ENCODE measurements around the gene ZNF580. TPM values are rescaled to one million over a fixed set of nuclear protein-coding genes. Genes with fewer than 3 reads are reported as not detected.

Gene ZNF580
- total and polyA plus RNA-seq, 8 donors: 12.7 to 40.5 (median 18.7) TPM

DNA sequence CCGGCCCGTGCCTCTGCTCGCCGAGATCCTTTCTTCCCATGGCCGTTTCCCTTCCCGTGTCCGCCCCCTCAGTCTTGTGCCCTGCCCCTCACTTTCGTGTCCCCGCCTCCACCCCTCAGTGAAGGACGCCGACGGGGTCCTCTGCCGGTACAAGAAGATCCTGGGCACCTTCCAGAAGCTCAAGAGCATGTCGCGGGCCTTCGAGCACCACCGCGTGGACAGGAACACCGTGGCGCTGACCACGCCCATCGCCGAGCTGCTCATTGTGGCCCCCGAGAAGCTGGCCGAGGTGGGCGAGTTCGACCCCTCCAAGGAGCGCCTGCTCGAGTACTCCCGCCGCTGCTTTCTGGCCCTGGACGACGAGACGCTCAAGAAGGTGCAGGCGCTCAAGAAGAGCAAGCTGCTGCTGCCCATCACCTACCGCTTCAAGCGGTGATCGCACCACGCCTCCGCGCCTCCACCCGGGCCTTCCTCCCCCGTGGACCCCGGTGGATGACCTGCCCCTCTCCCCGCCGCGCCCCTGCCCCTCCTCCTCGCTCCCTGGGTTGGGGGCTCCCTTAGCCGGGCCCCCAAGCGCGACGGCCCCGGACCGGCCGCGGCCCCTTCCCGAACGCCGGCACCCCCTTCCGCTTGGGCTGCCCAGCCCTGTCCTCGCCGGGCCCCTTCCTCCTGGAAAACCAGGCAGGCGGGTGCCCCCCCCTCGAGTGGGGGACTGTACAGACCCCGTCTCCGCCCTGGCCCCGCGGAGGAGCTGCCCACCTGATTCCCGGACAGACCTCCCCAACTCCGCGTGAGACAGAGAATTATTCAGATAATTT, 11.7 kb downstream of the ZNF580 start:
- DNase-seq (peak in 4 of 6 donors; percentile 56 to 85 (median 68)), FAIRE-seq (no peak), ATAC-seq (no peak)
- 85% methylated on average over 65 to 71 of the region's 71 CpGs for WGBS, 2 donors
- no peak for TF ChIP-seq CTCF (IDR thresholded peaks at IDR 0.05)
- Histone ChIP-seq H3K9me3 (no peaks in the 10 kb centered on the region), H3K4me1 (peaks cover 14 to 23% (median 17%) of the 10 kb centered on the region in 3 donors), H3K27me3 (no peaks in the 10 kb centered on the region), H3K4me3 (no peak overlapping the region), H3K27ac (no peak overlapping the region), H3K36me3 (no peaks in the 10 kb centered on the region)
- intact Hi-C loops (cut with DNase I): no loop called here

DNA sequence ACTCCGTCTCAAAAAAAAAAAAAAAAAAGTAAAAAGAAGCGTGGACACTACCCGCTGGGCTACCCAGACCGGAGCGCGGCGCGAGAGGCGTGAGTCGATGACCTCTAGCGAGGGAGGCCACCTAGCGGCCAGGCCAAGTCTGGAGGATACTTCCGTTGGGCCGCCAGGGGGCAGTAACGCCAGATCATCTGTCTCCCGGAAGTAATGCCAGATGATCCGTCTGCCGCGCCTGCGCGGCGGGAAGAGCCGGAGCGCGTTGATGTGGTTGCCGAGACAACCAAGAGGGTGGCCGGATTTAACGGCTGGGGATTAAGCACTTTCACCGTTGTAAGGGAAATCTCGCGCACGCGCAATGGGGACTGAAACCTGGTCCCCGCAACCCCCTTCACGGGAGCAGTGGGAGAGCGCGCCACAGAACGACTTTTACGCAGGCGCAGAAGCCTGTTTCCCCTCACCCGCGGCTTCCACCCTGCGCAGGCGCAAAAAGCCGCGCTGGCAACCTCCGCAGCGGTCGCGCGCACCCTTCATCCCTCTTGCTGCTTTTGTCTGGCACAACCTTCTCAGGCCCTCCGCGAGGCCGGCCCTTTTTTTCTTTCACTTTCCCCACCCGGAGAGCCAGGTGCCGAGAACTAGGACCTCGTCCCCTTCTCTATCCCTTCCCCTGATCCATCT, 13.0 kb downstream of the ZNF580 start:
- intact Hi-C loops (cut with DNase I): no loop called here
- peak overlapping the region; percentile 66 to 100 (median 97) for H3K4me3 ChIP-seq
- H3K4me1 ChIP-seq: peaks cover 18 to 25% (median 24%) of the 10 kb centered on the region in 3 donors
- peak; percentile 95 to 100 (median 98) for DNase-seq
- TF ChIP-seq CTCF (IDR thresholded peaks at IDR 0.05): peak; percentile 98 to 100 (median 98)
- no peaks in the 10 kb centered on the region for H3K9me3 ChIP-seq
- FAIRE-seq: peak; percentile 84
- 0% methylated on average over 49 to 57 of the region's 57 CpGs for WGBS, 2 donors
- H3K27ac ChIP-seq: peak overlapping the region; percentile 98 to 99 (median 98)
- H3K27me3 ChIP-seq: no peaks in the 10 kb centered on the region
- ATAC-seq: peak; percentile 58 to 77 (median 71)
- H3K36me3 ChIP-seq: no peaks in the 10 kb centered on the region

DNA sequence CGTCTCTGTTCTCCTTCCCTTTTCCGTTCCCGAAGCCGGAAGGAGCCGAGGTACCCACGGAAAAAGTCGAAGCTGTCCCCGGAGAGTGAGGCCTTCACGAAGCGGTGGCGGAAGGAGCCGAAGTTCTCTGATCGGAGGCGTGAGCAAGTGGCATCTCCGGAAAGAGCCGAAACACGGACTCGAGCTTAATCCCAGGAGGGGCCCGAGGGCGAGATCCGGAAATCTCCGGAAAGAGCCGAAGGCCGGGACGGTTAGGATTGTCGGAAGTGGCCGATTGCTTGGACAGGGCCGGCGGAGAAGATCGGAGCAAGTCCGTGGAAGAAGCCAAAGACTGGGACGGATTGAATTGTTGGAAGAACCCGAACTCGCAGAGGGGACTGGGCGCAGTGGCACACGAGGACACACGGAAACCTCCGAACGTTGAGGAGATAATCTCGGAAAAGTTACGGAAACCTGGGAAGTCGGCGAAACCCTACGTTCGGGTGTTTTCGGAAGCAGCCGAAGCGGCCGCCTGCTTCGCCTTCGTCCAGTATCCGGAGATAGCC, 13.6 kb downstream of the ZNF580 start:
- 0 to 1% methylated on average over 52 of the region's 52 CpGs for WGBS, 2 donors
- FAIRE-seq: peak; percentile 97

More for the DNA sequence above, 13.6 kb downstream of the ZNF580 start:
- DNase-seq (peak; percentile 96 to 100 (median 99)), ATAC-seq (peak; percentile 76 to 89 (median 82))
- H3K27ac ChIP-seq: peak overlapping the region; percentile 98 to 99 (median 98)
- no peak for TF ChIP-seq CTCF (IDR thresholded peaks at IDR 0.05)
- H3K4me1 ChIP-seq: peaks cover 18 to 24% (median 22%) of the 10 kb centered on the region in 3 donors
- no peaks in the 10 kb centered on the region for H3K9me3 ChIP-seq
- peak overlapping the region; percentile 66 to 100 (median 97) for H3K4me3 ChIP-seq
- H3K27me3 ChIP-seq: no peaks in the 10 kb centered on the region
- intact Hi-C loops (cut with DNase I): no loop called here
- peaks cover 0 to 4% (median under 1%) of the 10 kb centered on the region in 3 donors for H3K36me3 ChIP-seq
